ENCODE results near the gene NEGR1.

The NEGR1 gene

GRCh38 chr1:72229893-72230292 lies 52.4 kb downstream of the NEGR1 start:
- no peak for DNase-seq

GRCh38 chr1:72227667-72228066 lies 54.7 kb downstream of the NEGR1 start:
- DNase-seq = no peak

GRCh38 chr1:72224506-72224905 lies 57.8 kb downstream of the NEGR1 start:
- no peak for DNase-seq

- no peak for DNase-seq
Measured at GRCh38 chr1:72221811-72222210, 60.5 kb downstream of the NEGR1 start.

- DNase-seq = no peak
Measured at GRCh38 chr1:72218141-72218739, 64.1 kb downstream of the NEGR1 start.

DNA sequence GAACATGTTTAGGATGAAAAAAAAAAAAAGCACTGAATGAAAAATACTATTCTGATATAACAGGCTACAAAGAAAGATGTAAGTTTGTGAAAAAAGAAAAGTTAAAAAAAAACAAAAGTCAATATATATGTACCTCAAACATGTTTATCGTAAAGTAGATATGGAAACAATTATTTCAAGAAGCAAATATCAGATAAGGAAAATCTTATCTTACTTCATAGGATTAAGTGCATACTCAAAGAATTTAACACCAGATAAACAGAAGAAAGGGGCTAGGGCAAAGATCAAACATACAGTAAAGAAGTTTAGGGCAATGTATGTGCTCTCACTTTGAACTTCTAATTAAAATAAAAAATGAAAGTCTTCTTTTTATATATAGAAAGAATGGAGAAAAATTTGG lies 75.3 kb downstream of the NEGR1 start:
- DNase-seq = no peak

- no peak for DNase-seq
Measured at GRCh38 chr1:72202761-72203160, 79.6 kb downstream of the NEGR1 start.

DNA sequence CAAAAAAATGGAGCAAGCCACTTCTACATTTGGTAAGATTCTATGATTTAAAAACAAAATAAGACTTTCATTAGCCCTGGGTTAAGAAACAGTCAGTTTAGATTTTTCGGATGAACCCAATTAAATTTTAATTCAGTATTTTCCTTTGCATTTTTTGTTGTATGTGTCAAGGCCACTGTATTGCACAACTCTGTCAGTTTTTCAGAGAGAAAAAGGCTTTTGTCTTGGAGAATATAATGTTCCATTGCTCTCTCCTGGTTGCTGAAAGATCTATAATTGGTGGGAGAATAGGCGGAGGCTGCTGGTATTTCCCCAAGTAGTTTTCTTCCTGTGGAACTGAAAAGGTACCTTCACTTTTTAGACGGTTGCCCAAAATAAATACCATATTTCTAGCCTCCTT lies 84.6 kb downstream of the NEGR1 start:
- no peak for DNase-seq

DNA sequence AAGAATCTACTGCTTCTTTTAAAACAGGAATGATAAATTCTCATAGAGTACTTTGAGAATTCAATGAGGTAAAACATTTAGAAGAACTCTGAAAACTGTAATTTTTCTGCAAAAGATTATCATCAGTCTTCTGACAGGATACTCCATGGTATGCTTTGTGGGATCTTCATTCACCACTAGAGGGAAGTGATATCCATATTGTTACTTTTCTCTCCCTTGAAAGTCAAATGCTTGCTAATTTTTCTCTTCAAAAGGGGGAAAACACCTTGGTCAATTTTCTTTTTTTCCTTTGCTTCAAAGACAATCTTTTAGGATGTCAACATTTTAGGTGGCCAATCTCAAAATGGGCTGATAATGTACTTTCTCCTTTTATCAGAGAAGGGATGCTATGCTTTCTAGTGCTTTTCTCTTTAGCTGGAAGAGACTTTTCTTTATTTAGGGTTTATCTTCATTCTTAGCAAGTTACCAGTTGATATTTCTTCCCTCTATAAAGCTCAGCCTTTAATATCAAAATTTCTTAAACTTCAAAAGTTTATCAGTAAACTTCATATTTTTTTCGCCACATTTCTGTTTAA lies 95.5 kb downstream of the NEGR1 start:
- no peak for DNase-seq

DNA sequence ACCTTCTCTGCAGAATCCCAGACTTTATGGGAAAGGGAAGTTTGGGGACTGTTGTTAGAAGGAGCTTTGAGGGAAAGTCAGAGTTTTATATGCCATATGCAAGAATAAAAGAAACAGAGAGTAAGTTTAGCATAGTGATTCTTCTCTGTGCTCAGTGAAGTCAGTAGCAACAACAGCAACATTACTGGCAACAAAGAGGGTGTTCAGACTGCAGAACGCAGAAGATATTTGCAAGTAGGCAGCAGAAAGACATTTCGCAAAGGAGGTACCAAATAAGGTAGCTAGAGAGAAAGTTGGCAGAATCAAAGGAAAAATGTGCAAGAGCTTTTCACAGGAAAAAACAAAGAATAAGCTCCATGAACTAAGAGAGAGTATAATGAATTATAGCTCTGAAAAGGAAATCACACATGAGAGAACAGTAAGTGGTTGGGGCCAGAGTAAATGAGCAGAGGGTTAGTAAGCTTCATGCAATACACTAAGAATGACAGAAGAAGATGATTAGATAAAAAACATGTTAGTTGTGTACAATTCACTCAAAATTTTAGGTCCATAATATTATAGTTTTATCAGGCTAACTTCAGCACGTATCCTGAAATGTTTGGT lies 98.1 kb downstream of the NEGR1 start:
- DNase-seq = no peak

DNA sequence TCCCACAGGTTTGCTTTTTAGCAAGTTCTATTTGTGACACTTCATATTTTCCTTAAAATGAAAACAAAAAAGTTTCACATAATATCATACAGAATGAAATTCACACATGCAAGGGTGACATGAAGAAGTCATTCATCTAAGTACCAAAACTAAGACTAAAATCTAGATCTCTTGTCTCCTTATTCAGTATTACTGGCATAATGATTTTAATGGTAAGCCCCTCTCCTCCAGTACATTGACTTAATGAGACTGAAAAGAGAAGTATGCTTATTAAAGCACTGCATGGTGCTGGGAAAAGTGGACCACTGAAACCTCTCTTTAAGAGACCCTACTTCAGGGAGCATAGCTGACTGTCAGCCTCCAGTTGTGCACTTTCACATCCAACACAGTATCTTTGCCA lies 99.5 kb downstream of the NEGR1 start:
- DNase-seq = no peak

DNA sequence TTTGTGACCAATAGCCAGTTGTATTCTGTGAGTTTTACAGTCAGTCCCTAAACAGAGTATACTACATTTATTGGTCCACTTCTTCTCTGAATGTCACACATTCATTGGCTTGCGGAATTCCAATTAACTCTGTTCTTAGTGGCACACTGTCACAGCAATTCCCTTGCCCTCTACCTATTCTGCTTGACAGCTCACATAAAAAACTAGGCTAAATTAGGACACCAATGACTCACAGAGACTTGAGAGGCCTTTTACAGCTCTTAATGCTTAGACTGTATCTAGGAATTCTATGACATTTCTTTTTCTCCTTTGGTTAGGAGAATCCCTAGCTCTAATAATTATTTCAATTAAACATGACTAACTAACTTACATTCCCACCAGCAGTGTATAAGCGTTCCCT lies 104.1 kb downstream of the NEGR1 start:
- no peak for DNase-seq

- DNase-seq = no peak
Measured at GRCh38 chr1:72177711-72178110, 104.6 kb downstream of the NEGR1 start.

DNA sequence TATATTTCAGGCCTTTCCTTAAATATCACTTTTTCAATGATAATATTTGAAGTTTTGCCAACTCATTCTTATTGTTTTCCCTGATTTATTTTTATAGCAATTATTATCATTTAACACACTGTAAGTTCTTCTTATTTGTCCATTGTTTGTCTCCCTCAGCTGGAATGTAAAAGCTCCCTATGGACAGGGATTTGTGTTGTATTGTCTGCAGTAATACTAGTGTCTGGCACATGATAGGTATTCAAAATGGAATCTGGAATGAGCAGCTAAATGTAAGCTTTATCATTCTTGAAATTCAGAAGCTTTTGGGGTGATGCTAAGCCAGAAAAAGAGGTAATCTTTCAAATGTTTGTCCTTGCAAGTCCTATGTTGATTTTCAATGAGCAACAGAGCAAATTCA lies 112.1 kb downstream of the NEGR1 start:
- no peak for DNase-seq

DNA sequence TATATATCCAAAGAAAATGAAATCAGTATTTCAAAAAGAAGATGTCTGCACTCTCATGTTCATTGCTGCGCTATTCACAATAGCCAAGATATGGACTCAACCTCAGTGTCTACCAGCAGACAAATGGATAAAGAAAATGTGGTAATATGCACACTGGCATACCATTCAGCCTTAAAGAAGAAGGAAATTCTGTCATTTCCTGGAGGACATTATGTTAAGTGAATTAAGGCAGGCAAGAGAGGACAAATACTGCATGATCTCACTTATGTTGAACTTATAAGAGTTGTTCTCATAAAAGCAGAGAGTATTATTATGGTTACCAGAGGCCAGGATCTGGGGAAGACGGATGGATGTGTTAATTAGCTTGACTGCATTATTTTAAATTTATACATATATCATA lies 115.9 kb downstream of the NEGR1 start:
- no peak for DNase-seq

DNA sequence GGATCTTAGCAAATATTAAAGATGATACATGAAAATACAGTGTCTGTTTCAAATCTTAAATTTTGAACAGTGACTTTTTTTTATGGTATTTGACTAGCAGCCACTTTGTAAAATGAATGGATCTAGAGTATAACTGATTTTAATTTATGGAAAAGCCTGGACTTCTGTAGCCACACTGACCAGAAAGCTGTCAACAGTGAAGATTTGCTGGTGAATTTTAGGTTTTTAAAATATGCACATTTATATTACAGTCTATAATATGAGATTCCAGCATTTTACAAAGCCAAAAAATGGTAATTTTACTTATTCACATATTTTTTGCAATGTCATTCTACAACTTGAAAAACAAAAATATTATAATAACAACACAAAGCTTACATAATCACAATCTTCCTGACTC lies 131.8 kb downstream of the NEGR1 start:
- no peak for DNase-seq

- DNase-seq = no peak
Measured at GRCh38 chr1:72141875-72142274, 140.5 kb downstream of the NEGR1 start.

DNA sequence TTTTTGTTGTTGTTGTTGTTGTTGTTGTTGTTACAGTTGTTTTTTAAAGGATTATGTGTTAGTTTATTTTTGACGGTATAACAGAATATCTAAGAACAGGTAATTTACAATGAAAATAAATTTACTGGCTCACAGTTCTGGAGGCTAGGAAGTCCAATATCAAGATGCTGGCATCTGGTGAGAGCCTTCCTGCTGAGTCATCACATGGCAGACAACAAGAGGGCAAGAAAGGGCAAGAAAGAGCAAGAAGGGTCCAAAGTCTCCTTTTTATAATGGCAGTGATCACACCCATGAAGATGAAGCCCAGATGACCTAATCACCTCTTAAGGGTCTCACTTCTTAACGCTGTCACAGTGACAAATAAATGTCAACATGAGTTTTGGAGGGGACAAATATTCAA lies 142.1 kb downstream of the NEGR1 start:
- no peak for DNase-seq

DNA sequence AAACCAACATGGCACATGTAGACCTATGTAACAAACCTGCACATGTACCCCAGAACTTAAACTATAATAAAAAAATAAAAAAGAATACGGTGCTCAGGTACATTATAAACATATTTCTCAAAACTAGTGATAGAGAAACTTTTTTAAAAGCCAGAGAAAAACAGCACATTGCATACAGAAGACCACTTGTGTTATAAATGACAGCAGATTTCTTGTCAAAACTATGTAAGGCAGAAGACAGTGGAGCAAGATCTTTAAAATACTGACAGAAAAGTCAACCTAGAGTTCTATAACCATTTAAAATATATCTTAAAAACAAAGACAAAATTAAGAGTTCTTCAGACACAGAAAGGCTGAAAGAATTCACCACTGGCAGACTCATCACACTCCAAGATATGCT lies 144.7 kb downstream of the NEGR1 start:
- no peak for DNase-seq

- DNase-seq = no peak
Measured at GRCh38 chr1:72129869-72130268, 152.5 kb downstream of the NEGR1 start.

DNA sequence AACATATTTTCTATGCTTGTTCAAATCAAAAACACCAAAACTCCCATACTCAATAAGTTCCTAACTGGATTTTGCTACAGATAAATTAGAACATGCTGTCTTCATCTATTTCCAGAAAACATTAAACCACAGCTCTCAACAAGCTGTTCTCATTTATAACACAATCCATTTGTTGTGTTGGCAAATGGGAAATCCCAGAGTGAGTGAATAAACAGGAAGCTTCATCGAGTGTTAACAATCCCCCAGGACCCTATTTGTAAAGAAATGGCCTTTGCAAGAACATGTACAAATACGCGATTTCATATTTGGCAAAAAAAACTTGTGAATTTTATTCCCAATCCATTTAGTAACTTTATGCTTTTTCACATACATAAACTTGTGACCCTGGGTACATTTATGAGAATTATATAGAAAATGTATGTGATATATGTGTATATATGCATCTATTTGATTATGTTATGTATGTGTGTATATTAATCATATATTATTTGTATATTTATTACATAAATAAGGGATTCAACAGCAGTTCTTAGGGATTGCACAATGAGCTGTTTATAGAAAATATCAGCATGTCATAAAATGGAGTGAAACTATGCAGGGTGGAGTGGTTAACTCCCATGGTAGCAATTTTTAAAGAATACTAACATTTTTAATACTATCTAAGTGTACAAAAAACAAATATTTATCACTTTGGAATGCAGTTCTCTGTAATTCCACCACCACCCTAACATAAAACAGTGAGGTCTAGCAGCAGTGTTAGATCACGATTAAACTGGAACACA lies 160.0 kb downstream of the NEGR1 start:
- no peak for DNase-seq

DNA sequence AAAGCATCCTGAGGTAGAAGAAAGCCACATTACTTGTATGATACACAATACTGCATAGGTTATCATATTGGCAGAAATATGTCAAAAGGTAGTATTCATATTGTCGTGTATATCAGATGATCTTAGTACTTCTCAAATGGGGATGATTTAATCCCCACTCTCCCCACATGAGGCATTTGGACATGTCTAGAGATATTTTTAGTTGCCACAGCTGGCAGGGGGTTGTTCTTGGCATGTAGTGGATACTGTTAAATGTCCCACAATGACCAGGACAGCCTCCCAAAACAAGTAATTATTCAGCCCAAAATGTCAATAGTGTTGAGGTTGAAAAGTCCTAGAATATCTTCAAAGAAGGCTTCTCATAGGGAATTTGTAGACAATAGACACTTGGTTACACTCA lies 162.8 kb downstream of the NEGR1 start:
- no peak for DNase-seq

DNA sequence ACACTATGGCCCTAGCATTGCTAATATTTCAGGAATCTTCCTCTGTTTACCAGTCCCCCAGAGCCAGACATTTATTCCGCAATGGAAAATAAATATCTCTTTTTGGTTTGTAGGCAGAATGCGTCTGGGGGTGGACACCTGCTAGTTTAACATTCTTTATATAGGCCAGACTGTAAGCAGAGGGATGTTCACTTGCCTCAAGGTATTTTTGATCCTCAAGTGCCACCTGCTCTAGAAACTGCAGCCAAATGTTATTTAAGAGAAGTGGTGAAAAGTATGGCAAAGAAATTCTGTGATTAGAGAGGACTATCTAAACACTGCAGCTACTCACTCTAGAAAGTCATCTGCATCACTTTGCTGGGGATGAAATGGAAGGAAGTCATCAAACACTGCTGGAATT lies 164.7 kb downstream of the NEGR1 start:
- DNase-seq = no peak

DNA sequence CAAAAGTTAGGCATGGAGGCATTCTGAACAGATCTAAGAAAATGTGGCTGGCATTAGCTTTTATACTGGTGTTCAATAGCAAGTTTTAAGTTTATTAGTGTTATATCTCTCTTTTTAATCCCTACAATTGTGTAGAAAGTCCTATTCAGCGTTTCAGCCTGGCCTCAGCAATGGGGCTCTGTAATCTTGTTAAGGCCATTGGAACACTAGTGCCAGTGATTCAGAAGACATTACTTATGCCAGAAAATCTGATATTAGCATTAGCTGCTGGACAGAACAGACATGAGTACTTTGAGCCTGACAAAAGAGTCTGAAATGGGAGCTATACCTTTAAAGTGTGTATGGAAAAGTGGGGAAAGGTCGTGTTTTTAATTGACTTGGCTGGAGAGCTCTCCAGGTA lies 167.0 kb downstream of the NEGR1 start:
- DNase-seq = no peak
